Testis (tissue), 3 donors: ENCODE results near the gene ADARB1. TPM values are rescaled to one million over a fixed set of nuclear protein-coding genes. Genes with fewer than 3 reads are reported as not detected.

Experiments
- DNase-seq: peaks from one replicate; pipeline ENCODE4 v3.0.0-alpha.2; 2019
- H3K27ac ChIP-seq, 2 donors: fragments of 200-600 bp; sonication (generic); one replicate each; pipeline ENCODE4 v1.5.1; 2019
- H3K27me3 ChIP-seq: fragments of 200-600 bp; sonication (generic); one replicate; pipeline ENCODE4 v1.5.1; 2019
- H3K36me3 ChIP-seq: fragments of 200-600 bp; sonication (generic); one replicate; pipeline ENCODE4 v1.5.1; 2017; ENCODE audit warnings: low read depth; ENCODE audit errors: missing control alignments
- H3K4me1 ChIP-seq: fragments of 200-600 bp; sonication (generic); one replicate; pipeline ENCODE4 v1.5.1; 2019
- H3K4me3 ChIP-seq, 2 donors: fragments of 200-600 bp; sonication (generic); one replicate each; pipeline ENCODE4 v1.5.1; 2017 to 2019
- H3K9me3 ChIP-seq: fragments of 200-600 bp; sonication (generic); one replicate; pipeline ENCODE4 v1.5.1; 2017
- POLR2A ChIP-seq: fragments of 450-650 bp; IDR thresholded peaks from one replicate; pipeline ENCODE4 v1.6.1; 2017; ENCODE audit warnings: antibody characterized with exemption, mild to moderate bottlenecking, moderate library complexity
- WGBS, 2 donors: methylation state at CpG; one replicate each; pipeline ENCODE4 v1.1.5; 2018; 5-methylcytosine and 5-hydroxymethylcytosine counted together
- intact Hi-C: fragments of 100-400 bp; cut with DNase I; formaldehyde crosslinking; loops from one replicate; pipeline ENCODE4 v1.15.1; 2023; ENCODE audit warnings: low total_unique reads
- polyA plus RNA-seq: library from polyadenylated mRNA; stranded (reverse); fragments of 350-450 nt; fragmentation: Illumina TruSeq; extraction: RNeasy Lipid Tissue Mini Kit (QIAGEN cat#74804); gene quantifications from one replicate; pipeline ENCODE4 v1.2.3, GENCODE V29; 2014; ENCODE audit warnings: low read depth, low replicate concordance; ENCODE audit not compliant: insufficient read depth
- total RNA-seq, 2 donors: library from RNA; depleted of rRNA; stranded (reverse); fragments of >200 nt; gene quantifications; one replicate each; pipeline ENCODE4 v1.2.3, GENCODE V29; 2016
- TF ChIP-seq, protein P1 (sequence below), 3 experiments: fragments of 450-650 bp in 2 of 3; fragments of 200-600 bp in 1 of 3; sonication (generic) in 1 of 3; IDR thresholded peaks; one replicate each; pipeline ENCODE4 v1.5.1; 2016 to 2019; ENCODE audit warnings: antibody characterized with exemption in 3 of 3, mild to moderate bottlenecking in 2 of 3, moderate library complexity in 1 of 3

ADARB1 gene
- total and polyA plus RNA-seq, 3 donors from 2014 or later, result 17.6 to 23.0 (median 17.6) TPM

DNA sequence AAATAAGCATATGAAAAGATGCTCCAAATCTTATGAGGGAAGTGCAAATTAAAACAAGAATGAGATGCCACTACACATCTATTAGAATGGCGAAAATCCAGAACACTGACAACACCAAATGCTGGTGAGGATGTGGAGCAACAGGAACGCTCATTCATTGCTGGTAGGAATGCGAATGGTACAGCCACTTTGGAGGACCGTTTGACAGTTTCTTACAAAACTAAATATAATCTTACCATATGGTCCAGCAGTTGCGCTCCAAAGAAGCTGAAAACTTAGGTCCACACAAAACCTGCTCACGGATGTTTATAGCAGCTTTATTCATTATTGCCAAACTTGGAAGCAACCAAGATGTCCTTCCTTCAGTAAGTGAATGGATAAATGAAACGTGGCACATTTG, 163.0 kb downstream of the ADARB1 start:
- 89 to 91% methylated on average over 7 of the region's 7 CpGs for WGBS, 2 donors
- no peak overlapping the region for H3K27ac ChIP-seq
- DNase-seq, result no peak
- intact Hi-C loops, result no loop called here
- TF ChIP-seq POLR2A, result no peak
- TF ChIP-seq, protein P1, sequence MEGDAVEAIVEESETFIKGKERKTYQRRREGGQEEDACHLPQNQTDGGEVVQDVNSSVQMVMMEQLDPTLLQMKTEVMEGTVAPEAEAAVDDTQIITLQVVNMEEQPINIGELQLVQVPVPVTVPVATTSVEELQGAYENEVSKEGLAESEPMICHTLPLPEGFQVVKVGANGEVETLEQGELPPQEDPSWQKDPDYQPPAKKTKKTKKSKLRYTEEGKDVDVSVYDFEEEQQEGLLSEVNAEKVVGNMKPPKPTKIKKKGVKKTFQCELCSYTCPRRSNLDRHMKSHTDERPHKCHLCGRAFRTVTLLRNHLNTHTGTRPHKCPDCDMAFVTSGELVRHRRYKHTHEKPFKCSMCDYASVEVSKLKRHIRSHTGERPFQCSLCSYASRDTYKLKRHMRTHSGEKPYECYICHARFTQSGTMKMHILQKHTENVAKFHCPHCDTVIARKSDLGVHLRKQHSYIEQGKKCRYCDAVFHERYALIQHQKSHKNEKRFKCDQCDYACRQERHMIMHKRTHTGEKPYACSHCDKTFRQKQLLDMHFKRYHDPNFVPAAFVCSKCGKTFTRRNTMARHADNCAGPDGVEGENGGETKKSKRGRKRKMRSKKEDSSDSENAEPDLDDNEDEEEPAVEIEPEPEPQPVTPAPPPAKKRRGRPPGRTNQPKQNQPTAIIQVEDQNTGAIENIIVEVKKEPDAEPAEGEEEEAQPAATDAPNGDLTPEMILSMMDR (IDR thresholded peaks at IDR 0.05), result no peak
- H3K36me3 ChIP-seq, result no peaks in the 10 kb centered on the region
- no peaks in the 10 kb centered on the region for H3K4me1 ChIP-seq
- H3K4me3 ChIP-seq, result no peak overlapping the region
- no peaks in the 10 kb centered on the region for H3K9me3 ChIP-seq
- no peaks in the 10 kb centered on the region for H3K27me3 ChIP-seq

DNA sequence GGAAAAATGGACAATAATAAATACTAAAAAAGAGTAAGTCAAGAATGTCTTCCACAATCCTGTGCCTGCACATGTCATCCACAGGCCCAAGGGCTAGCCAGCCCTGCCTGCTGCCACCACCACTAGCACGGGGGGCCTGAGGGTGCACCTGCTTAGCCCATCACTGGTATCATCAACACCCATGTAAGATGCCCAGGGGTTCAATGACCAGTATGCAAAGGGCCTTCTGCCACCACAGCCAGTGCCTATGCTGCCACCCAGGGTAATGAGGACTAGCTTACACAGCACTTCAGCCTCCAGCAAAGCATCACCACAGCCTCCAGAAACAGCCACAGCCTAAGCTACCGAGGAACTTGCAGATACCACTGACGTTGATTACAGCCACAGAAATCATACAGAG, 167.0 kb downstream of the ADARB1 start:
- DNase-seq, result peak; percentile 4
- TF ChIP-seq POLR2A, result no peak
- TF ChIP-seq, protein P1 (IDR thresholded peaks at IDR 0.05), result no peak
- H3K4me1 ChIP-seq, result no peaks in the 10 kb centered on the region
- H3K36me3 ChIP-seq, result no peaks in the 10 kb centered on the region
- H3K27ac ChIP-seq, result no peak overlapping the region
- no peaks in the 10 kb centered on the region for H3K9me3 ChIP-seq
- H3K27me3 ChIP-seq, result no peaks in the 10 kb centered on the region
- intact Hi-C loops, result no loop called here
- 78 to 83% methylated on average over 3 of the region's 3 CpGs for WGBS, 2 donors
- H3K4me3 ChIP-seq, result no peak overlapping the region

DNA sequence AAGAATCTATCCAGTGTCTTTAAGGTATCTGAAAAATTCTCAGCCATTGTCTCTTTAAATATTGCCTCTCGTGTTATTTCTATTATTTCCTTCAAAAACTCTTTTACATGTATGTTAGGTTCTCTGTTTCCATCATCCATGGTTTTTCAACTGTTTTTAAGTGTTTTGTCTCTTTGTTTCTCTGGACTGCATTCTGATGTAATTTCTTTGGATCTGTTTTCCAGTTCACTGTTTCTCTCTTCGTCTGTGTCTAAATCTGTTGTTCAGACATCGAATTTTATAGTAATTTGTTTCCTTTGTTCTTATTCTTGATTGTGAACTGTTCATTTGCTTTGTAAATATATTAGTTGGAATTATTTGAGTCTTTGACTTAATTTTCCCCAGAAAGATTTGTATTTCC, 169.2 kb downstream of the ADARB1 start:
- Histone ChIP-seq H3K9me3 (no peaks in the 10 kb centered on the region), H3K27ac (no peak overlapping the region), H3K4me3 (no peak overlapping the region), H3K27me3 (no peaks in the 10 kb centered on the region), H3K36me3 (no peaks in the 10 kb centered on the region), H3K4me1 (peaks cover 2% of the 10 kb centered on the region)
- intact Hi-C loops, result no loop called here
- DNase-seq, result no peak
- 68 to 75% methylated on average over 3 of the region's 3 CpGs for WGBS, 2 donors
- TF ChIP-seq POLR2A, result no peak
- TF ChIP-seq, protein P1 (IDR thresholded peaks at IDR 0.05), result no peak

DNA sequence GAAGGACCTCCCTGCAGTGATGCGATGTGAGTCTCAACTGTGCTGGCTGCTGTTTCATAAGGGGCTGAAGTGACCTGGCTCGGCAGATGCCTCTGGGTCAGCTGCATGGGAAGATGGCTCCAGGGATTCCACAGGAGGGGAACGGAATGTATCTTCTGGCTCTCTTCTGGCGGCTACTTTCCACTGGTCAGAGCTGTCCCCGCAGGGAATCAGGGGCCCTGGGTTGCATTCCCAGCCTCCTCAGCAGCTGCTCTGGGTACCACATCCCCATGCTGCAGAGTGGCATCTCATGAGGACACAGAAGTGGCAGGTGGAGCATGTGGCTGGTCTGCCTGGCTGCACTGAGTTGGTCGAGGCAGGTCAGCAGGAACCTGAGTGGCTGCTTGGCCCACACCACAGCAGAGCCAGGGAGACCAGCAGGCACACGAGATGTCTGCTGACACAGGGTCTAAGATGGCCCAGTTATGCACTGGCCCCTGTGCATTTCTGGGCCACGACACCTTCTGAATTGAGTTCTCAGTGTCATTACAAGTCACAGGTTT, 170.5 kb downstream of the ADARB1 start:
- intact Hi-C loops, result no loop called here
- Histone ChIP-seq H3K36me3 (no peaks in the 10 kb centered on the region), H3K27me3 (no peaks in the 10 kb centered on the region), H3K27ac (no peak overlapping the region), H3K4me3 (no peak overlapping the region), H3K9me3 (no peaks in the 10 kb centered on the region), H3K4me1 (peaks cover 9% of the 10 kb centered on the region)
- TF ChIP-seq POLR2A, result no peak
- TF ChIP-seq, protein P1 (IDR thresholded peaks at IDR 0.05), result no peak
- 88 to 89% methylated on average over 5 to 8 of the region's 8 CpGs for WGBS, 2 donors
- no peak for DNase-seq
